Endodermal cell (in vitro differentiated cells): ENCODE results near the gene COL9A3. TPM values are rescaled to one million over a fixed set of nuclear protein-coding genes. Genes with fewer than 3 reads are reported as not detected.

ENCODE experiments used
- DNase-seq: peaks from one replicate; pipeline ENCODE4 v3.0.0-alpha.2; 2017
- H3K27ac ChIP-seq: 2 replicates; pipeline ENCODE4 v1.5.1; 2013; ENCODE audit warnings: mild to moderate bottlenecking, low read depth, low read length, moderate library complexity
- H3K27me3 ChIP-seq: 2 replicates; pipeline ENCODE4 v1.6.1; 2013; ENCODE audit warnings: mild to moderate bottlenecking, low read length, moderate library complexity; ENCODE audit not compliant: insufficient read depth, control insufficient read depth, poor library complexity, severe bottlenecking
- H3K36me3 ChIP-seq: 2 replicates; pipeline ENCODE4 v1.7.0; 2013; ENCODE audit warnings: mild to moderate bottlenecking, low read length, moderate library complexity; ENCODE audit not compliant: control insufficient read depth, insufficient read depth
- H3K4me1 ChIP-seq: one replicate; pipeline ENCODE4 v1.7.0; 2013; ENCODE audit warnings: low read length; ENCODE audit not compliant: control insufficient read depth, insufficient read depth
- H3K4me3 ChIP-seq: 2 replicates; pipeline ENCODE4 v1.5.1; 2013; ENCODE audit warnings: mild to moderate bottlenecking, low read length, moderate library complexity
- H3K9ac ChIP-seq: 2 replicates; pipeline ENCODE4 v1.6.1; 2013; ENCODE audit warnings: mild to moderate bottlenecking, low read length, moderate library complexity; ENCODE audit not compliant: poor library complexity, severe bottlenecking; ENCODE audit errors: extremely low read depth
- H3K9me3 ChIP-seq: 2 replicates; pipeline ENCODE4 v1.6.1; 2013; ENCODE audit warnings: mild to moderate bottlenecking, low read length, moderate library complexity; ENCODE audit not compliant: control insufficient read depth
- H3K27ac Mint-ChIP-seq: 2 replicates; pipeline ENCODE4 v1.8.0; 2020; ENCODE audit warnings: mixed read lengths
- H3K27me3 Mint-ChIP-seq: 2 replicates; pipeline ENCODE4 v1.8.0; 2021; ENCODE audit warnings: mild to moderate bottlenecking, mixed read lengths; ENCODE audit not compliant: insufficient read depth
- H3K36me3 Mint-ChIP-seq: 2 replicates; pipeline ENCODE4 v1.8.0; 2020; ENCODE audit warnings: low read depth, mixed read lengths
- H3K4me1 Mint-ChIP-seq: 2 replicates; pipeline ENCODE4 v1.8.0; 2020; ENCODE audit warnings: mixed read lengths
- H3K4me3 Mint-ChIP-seq: 2 replicates; pipeline ENCODE4 v1.8.0; 2020; ENCODE audit warnings: mild to moderate bottlenecking, moderate library complexity, mixed read lengths
- H3K9me3 Mint-ChIP-seq: 2 replicates; pipeline ENCODE4 v1.8.0; 2020; ENCODE audit warnings: mild to moderate bottlenecking, mixed read lengths
- CTCF ChIP-seq: fragments of 200-600 bp; sonication (generic); conservative IDR thresholded peaks from 2 replicates; pipeline ENCODE4 v1.5.0; 2021; ENCODE audit warnings: antibody characterized with exemption, mild to moderate bottlenecking
- WGBS, 2 experiments: methylation state at CpG; one replicate each; pipeline versions ENCODE4 v1.1.5 to v1.1.7; 2013; ENCODE audit warnings: missing lambda C conversion rate in 2 of 2, mixed read lengths in 1 of 2; ENCODE audit not compliant: insufficient coverage in 1 of 2, insufficient read length in 1 of 2; 5-methylcytosine and 5-hydroxymethylcytosine counted together
- total RNA-seq, 2 donors: library from RNA; stranded (reverse); fragmentation: NEBNext Ultra II Directional in 1 of 2; extraction: Animal tissue kit (Norgen Biotek cat#: 25700) in 1 of 2; gene quantifications; 2 replicates in 1 of 2; 3 replicates in 1 of 2; pipeline ENCODE4 v1.2.1, GENCODE V29; 2021

Gene COL9A3
- total RNA-seq, 2 donors from 2014 or later: 48.9 to 133 TPM

- H3K4me3 ChIP-seq: no peak overlapping the region
- TF ChIP-seq CTCF: no peak
- no peaks in the 10 kb centered on the region for H3K4me1 ChIP-seq
- H3K27ac ChIP-seq: no peak overlapping the region
- H3K9ac ChIP-seq: no peak overlapping the region
- no peaks in the 10 kb centered on the region for H3K9me3 ChIP-seq
- H3K4me1 Mint-ChIP-seq: no peaks in the 10 kb centered on the region
- no peak overlapping the region for H3K27ac Mint-ChIP-seq
- no peak overlapping the region for H3K4me3 Mint-ChIP-seq
- H3K27me3 ChIP-seq: no peaks in the 10 kb centered on the region
- H3K9me3 Mint-ChIP-seq: no peaks in the 10 kb centered on the region
- H3K36me3 ChIP-seq: peaks cover 21% of the 10 kb centered on the region
- H3K27me3 Mint-ChIP-seq: no peaks in the 10 kb centered on the region
- H3K36me3 Mint-ChIP-seq: peaks cover 33% of the 10 kb centered on the region
- no peak for DNase-seq
- WGBS, 2 experiments: 89 to 96% methylated on average over 5 to 10 of the region's 10 CpGs
Measured at GRCh38 chr20:62843656-62844055, 26.8 kb downstream of the COL9A3 start.

- WGBS, 2 experiments: 95% methylated on average over 4 to 6 of the region's 7 CpGs
- Histone ChIP-seq H3K9me3 (no peaks in the 10 kb centered on the region), H3K27me3 (no peaks in the 10 kb centered on the region), H3K4me1 (no peaks in the 10 kb centered on the region), H3K4me3 (no peak overlapping the region), H3K27ac (no peak overlapping the region), H3K9ac (no peak overlapping the region), H3K36me3 (peaks cover 26% of the 10 kb centered on the region)
- no peak for TF ChIP-seq CTCF
- Mint-ChIP-seq H3K27ac (no peak overlapping the region), H3K9me3 (no peaks in the 10 kb centered on the region), H3K36me3 (peaks cover 31% of the 10 kb centered on the region), H3K4me3 (no peak overlapping the region), H3K27me3 (no peaks in the 10 kb centered on the region), H3K4me1 (no peaks in the 10 kb centered on the region)
- DNase-seq: no peak
Measured at GRCh38 chr20:62844182-62844581, 27.3 kb downstream of the COL9A3 start.

GRCh38 chr20:62845416-62846160, 28.7 kb downstream of the COL9A3 start:
- peaks cover 36% of the 10 kb centered on the region for H3K36me3 ChIP-seq
- no peak overlapping the region for H3K4me3 ChIP-seq
- Mint-ChIP-seq H3K9me3 (no peaks in the 10 kb centered on the region), H3K27me3 (no peaks in the 10 kb centered on the region), H3K36me3 (peaks cover 31% of the 10 kb centered on the region), H3K27ac (no peak overlapping the region), H3K4me1 (no peaks in the 10 kb centered on the region), H3K4me3 (no peak overlapping the region)
- no peak for TF ChIP-seq CTCF
- no peak overlapping the region for H3K9ac ChIP-seq
- H3K27ac ChIP-seq: no peak overlapping the region
- no peak for DNase-seq
- no peaks in the 10 kb centered on the region for H3K4me1 ChIP-seq
- 96% methylated on average over 13 to 16 of the region's 16 CpGs for WGBS, 2 experiments
- H3K9me3 ChIP-seq: no peaks in the 10 kb centered on the region
- no peaks in the 10 kb centered on the region for H3K27me3 ChIP-seq
